ENCODE results near the gene PFKFB2.
A peak's percentile ranks its signal among the peaks of the same experiment; 100 is the strongest.

PFKFB2 gene

GRCh38 chr1:207052911-207053769, at the start of gene PFKFB2:
Gene PFKFB2 (plus strand): TSS chr1:207053275. CDS start chr1:207054718, 1,443 bp downstream.
- ATAC-seq, result peak; percentile 96
- Mint-ChIP-seq H3K36me3 (peaks cover 6% of the 10 kb centered on the region), H3K4me1 (peaks cover 51% of the 10 kb centered on the region), H3K9me3 (no peaks in the 10 kb centered on the region), H3K4me3 (peak within 1 kb of the TSS; percentile 87), H3K27ac (peak within 1 kb of the TSS; percentile 91), H3K27me3 (no peaks in the 10 kb centered on the region)

- Mint-ChIP-seq H3K27me3 (peaks cover 12% of the 10 kb centered on the region), H3K4me1 (peaks cover 8% of the 10 kb centered on the region), H3K27ac (no peak overlapping the region), H3K4me3 (no peak overlapping the region), H3K36me3 (no peaks in the 10 kb centered on the region), H3K9me3 (peaks cover 2% of the 10 kb centered on the region)
- ATAC-seq, result peak; percentile 64
These were observed 47.9 kb upstream of the PFKFB2 start for GRCh38 chr1:207004931-207005830.

- Mint-ChIP-seq H3K4me3 (no peak overlapping the region), H3K36me3 (no peaks in the 10 kb centered on the region), H3K27me3 (peaks cover 12% of the 10 kb centered on the region), H3K4me1 (peaks cover 8% of the 10 kb centered on the region), H3K27ac (no peak overlapping the region), H3K9me3 (peaks cover 2% of the 10 kb centered on the region)
- ATAC-seq, result no peak
These were observed 47.0 kb upstream of the PFKFB2 start for GRCh38 chr1:207006083-207006482.

- Mint-ChIP-seq H3K9me3 (peaks cover 2% of the 10 kb centered on the region), H3K27me3 (peaks cover 17% of the 10 kb centered on the region), H3K4me1 (peaks cover 8% of the 10 kb centered on the region), H3K36me3 (no peaks in the 10 kb centered on the region), H3K4me3 (no peak overlapping the region), H3K27ac (no peak overlapping the region)
- no peak for ATAC-seq
These were observed 46.2 kb upstream of the PFKFB2 start for GRCh38 chr1:207006914-207007313.

- Mint-ChIP-seq H3K36me3 (no peaks in the 10 kb centered on the region), H3K27ac (no peak overlapping the region), H3K9me3 (peaks cover 2% of the 10 kb centered on the region), H3K4me3 (no peak overlapping the region), H3K27me3 (peaks cover 23% of the 10 kb centered on the region), H3K4me1 (peaks cover 8% of the 10 kb centered on the region)
- no peak for ATAC-seq
These were observed 45.6 kb upstream of the PFKFB2 start for GRCh38 chr1:207007352-207008033.

GRCh38 chr1:207009182-207009850, 43.8 kb upstream of the PFKFB2 start:
- Mint-ChIP-seq H3K27me3 (peaks cover 41% of the 10 kb centered on the region), H3K9me3 (peaks cover 2% of the 10 kb centered on the region), H3K4me1 (peaks cover 8% of the 10 kb centered on the region), H3K27ac (no peak overlapping the region), H3K4me3 (no peak overlapping the region), H3K36me3 (no peaks in the 10 kb centered on the region)
- no peak for ATAC-seq

GRCh38 chr1:207009945-207010344, 43.1 kb upstream of the PFKFB2 start:
- H3K27ac Mint-ChIP-seq, result no peak overlapping the region
- peaks cover 4% of the 10 kb centered on the region for H3K4me1 Mint-ChIP-seq
- no peaks in the 10 kb centered on the region for H3K36me3 Mint-ChIP-seq
- peaks cover 2% of the 10 kb centered on the region for H3K9me3 Mint-ChIP-seq
- ATAC-seq, result no peak
- H3K4me3 Mint-ChIP-seq, result no peak overlapping the region
- peaks cover 48% of the 10 kb centered on the region for H3K27me3 Mint-ChIP-seq

GRCh38 chr1:207010726-207011125, 42.3 kb upstream of the PFKFB2 start:
- no peaks in the 10 kb centered on the region for H3K36me3 Mint-ChIP-seq
- no peaks in the 10 kb centered on the region for H3K4me1 Mint-ChIP-seq
- H3K27me3 Mint-ChIP-seq, result peaks cover 51% of the 10 kb centered on the region
- peaks cover 2% of the 10 kb centered on the region for H3K9me3 Mint-ChIP-seq
- no peak for ATAC-seq
- no peak overlapping the region for H3K27ac Mint-ChIP-seq
- no peak overlapping the region for H3K4me3 Mint-ChIP-seq

- H3K27ac Mint-ChIP-seq, result no peak overlapping the region
- no peaks in the 10 kb centered on the region for H3K36me3 Mint-ChIP-seq
- no peaks in the 10 kb centered on the region for H3K4me1 Mint-ChIP-seq
- H3K9me3 Mint-ChIP-seq, result no peaks in the 10 kb centered on the region
- no peak for ATAC-seq
- H3K27me3 Mint-ChIP-seq, result peaks cover 39% of the 10 kb centered on the region
- no peak overlapping the region for H3K4me3 Mint-ChIP-seq
These were observed 39.6 kb upstream of the PFKFB2 start for GRCh38 chr1:207013321-207014085.

GRCh38 chr1:207014728-207015127, 38.3 kb upstream of the PFKFB2 start:
- H3K4me3 Mint-ChIP-seq, result no peak overlapping the region
- peaks cover 39% of the 10 kb centered on the region for H3K27me3 Mint-ChIP-seq
- ATAC-seq, result no peak
- H3K36me3 Mint-ChIP-seq, result no peaks in the 10 kb centered on the region
- no peaks in the 10 kb centered on the region for H3K9me3 Mint-ChIP-seq
- no peaks in the 10 kb centered on the region for H3K4me1 Mint-ChIP-seq
- no peak overlapping the region for H3K27ac Mint-ChIP-seq

GRCh38 chr1:207015791-207016190, 37.3 kb upstream of the PFKFB2 start:
- no peak overlapping the region for H3K4me3 Mint-ChIP-seq
- no peaks in the 10 kb centered on the region for H3K36me3 Mint-ChIP-seq
- ATAC-seq, result peak; percentile 31
- H3K27me3 Mint-ChIP-seq, result peaks cover 42% of the 10 kb centered on the region
- no peaks in the 10 kb centered on the region for H3K9me3 Mint-ChIP-seq
- no peaks in the 10 kb centered on the region for H3K4me1 Mint-ChIP-seq
- H3K27ac Mint-ChIP-seq, result no peak overlapping the region

GRCh38 chr1:207017615-207018559, 35.2 kb upstream of the PFKFB2 start:
- H3K9me3 Mint-ChIP-seq, result no peaks in the 10 kb centered on the region
- H3K27ac Mint-ChIP-seq, result no peak overlapping the region
- no peak overlapping the region for H3K4me3 Mint-ChIP-seq
- H3K36me3 Mint-ChIP-seq, result no peaks in the 10 kb centered on the region
- H3K4me1 Mint-ChIP-seq, result no peaks in the 10 kb centered on the region
- peaks cover 48% of the 10 kb centered on the region for H3K27me3 Mint-ChIP-seq
- ATAC-seq, result no peak

GRCh38 chr1:207018707-207019106, 34.4 kb upstream of the PFKFB2 start:
- no peak for ATAC-seq
- H3K27ac Mint-ChIP-seq, result no peak overlapping the region
- no peaks in the 10 kb centered on the region for H3K9me3 Mint-ChIP-seq
- no peaks in the 10 kb centered on the region for H3K4me1 Mint-ChIP-seq
- no peaks in the 10 kb centered on the region for H3K36me3 Mint-ChIP-seq
- H3K27me3 Mint-ChIP-seq, result peaks cover 48% of the 10 kb centered on the region
- H3K4me3 Mint-ChIP-seq, result no peak overlapping the region

Data from stimulated activated memory B cell treated with anti-CD40 and anti-IgM and Interleukin-4, amounts not matched to agents 10 μg/mL and 1 μg/mL and 100 μg/mL, for 72 hours (primary cell).